HG03025 (cell line): ENCODE data around the gene NIPBL.

Experiments used
- ATAC-seq: cut with Tn5 transposase; IDR thresholded peaks from one replicate; pipeline ENCODE4 v1.9.1; 2021; ENCODE audit warnings: mild to moderate bottlenecking, moderate library complexity; ENCODE audit not compliant: unreplicated experiment, low FRiP score

NIPBL gene

DNA sequence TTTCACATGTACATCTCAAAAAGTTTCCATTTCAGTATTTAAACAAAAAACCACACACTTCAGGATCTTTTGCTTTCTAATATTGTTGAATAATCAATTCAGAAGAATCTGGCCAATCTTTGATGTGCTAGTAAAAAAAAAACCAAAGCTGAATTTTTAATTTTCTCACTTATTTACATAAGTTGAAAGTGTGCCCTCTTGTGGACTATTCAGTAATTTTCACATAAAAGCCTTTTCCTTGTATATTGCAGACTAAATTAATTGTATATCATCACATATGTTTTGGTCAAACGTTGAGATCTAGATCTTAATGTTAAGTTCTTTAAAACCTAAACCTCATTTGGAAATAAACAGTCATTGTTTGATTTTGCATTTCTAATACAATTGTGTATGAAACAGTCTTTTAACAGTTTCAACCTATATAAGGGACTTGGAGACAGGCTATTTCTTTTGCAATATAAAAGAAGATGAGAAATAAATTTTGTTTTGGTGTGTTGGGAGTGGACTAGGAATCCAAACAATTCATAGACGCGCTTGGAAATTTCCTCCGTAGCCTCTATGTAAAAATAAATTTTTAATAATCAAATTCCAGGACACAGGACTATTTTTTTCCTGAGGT lies 68.1 kb downstream of the NIPBL start:
- no peak for ATAC-seq

- ATAC-seq = no peak
Measured at GRCh38 chr5:36945687-36946086, 69.1 kb downstream of the NIPBL start.

DNA sequence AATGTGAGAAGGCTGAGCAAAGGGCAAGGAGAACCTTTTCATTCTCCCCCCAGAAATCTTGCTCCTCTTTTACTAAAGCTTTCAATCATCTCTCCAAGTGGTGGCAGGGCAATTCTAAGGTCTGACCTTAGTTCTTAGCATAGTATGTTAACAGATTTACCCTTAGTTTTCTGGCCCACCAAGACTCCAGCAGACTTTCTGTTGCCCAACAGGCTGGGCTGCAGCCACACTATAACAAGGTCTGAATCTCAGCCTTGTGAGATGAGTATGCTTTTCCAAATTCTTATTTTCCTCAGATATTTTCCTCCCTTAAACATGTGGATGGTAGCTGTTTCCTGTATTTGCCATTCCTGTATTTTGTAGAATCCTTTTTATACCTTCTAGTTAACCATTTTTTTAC lies 69.5 kb downstream of the NIPBL start:
- ATAC-seq = no peak

DNA sequence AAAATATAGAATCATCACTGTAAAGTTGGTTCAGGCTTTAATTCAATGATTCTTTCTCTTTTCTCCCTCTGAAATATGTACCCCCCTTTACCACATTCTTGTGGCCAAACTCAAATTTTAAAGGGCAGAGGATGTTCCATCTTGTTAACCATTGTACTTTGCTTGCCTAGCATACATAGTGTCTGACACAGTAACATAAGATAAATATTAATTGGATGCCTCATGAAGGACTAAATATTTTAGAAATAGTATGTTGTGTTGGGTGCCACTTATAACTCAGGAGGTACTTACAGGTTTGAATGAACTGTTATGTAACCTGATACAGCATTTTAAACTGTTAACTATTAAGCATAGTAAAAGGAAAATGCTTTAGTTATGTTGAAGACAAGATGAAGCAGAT lies 71.5 kb downstream of the NIPBL start:
- ATAC-seq = no peak

DNA sequence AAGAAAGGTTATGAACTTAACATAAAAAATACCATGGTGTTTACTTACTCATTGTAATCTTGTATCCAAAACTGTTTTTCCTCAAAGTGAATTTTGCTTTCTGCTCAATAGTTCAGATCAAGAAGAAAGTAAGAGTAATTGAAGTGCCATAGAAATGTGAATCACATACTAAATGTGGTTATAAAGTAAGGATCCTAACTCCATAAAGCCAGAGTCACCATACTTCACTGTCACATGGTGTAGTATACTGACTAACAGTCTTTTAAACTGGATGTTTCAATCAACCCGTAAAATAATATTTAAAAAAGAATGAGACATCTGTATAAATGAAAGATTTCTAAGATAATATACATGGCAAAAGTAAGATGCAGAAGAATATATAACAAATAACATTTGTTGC lies 72.1 kb downstream of the NIPBL start:
- no peak for ATAC-seq

DNA sequence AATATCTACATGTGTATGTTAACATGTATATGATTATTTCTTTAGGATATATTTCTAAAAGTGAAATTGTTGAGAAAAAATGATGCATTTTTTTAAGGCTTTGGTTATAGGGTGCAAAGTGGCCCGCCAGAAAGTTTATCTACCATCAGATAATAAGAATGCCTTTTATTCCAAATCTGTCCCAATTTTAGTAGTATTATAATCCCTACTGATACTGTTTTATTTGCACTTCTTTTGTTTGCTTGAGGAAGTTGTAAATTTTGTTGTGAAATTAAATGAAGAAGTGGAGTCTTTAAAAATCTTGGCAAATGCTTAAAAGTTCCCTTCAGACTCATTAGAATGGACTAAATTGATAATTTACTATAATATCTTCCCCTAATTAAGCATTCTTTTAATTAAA lies 73.0 kb downstream of the NIPBL start:
- ATAC-seq = no peak

- no peak for ATAC-seq
Measured at GRCh38 chr5:36950586-36951457, 74.3 kb downstream of the NIPBL start.

DNA sequence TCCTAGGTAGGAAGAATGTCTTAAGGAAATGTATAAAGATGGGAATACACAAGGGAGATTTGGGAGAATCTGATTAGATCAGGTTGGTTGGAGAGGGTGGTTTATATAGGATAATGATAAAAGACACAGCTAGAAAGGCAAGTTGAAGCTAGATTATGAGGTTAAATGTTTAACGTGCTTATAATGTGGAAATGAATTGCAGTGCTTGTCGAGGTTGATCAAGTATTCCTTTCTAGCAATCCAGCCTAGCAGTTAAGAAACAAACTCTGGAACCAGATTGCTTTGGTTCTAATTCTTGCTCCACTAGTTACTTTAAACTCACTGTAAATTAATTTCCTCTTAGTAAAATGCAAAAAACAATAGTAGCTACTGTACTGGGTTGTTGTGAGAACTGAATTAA lies 76.5 kb downstream of the NIPBL start:
- no peak for ATAC-seq

DNA sequence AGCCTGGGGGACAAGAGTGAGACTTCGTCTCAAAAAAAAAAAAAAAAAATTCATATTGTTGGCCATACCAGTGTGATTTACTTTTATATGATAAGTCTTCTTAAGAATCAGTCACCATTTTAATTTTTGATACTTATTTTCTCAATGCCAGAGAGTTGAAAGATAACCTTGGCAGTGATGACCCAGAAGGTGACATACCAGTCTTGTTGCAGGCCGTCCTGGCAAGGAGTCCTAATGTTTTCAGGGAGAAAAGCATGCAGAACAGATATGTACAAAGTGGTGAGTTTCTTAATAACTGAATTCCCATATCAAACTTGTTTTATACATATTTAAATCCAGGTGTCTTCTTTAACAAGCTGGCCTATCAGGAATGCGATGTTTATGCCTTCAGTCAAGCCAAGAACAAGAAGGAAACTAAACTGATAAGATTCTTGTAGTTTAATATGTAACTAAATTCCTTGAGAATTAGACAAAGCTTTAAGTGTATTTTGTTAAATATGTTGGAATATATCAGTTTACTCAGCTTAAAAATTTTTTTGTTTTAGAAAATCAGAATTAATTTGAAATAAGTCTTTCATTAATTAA lies 81.5 kb downstream of the NIPBL start:
- ATAC-seq = no peak

GRCh38 chr5:36958612-36959011 lies 82.0 kb downstream of the NIPBL start:
- no peak for ATAC-seq

DNA sequence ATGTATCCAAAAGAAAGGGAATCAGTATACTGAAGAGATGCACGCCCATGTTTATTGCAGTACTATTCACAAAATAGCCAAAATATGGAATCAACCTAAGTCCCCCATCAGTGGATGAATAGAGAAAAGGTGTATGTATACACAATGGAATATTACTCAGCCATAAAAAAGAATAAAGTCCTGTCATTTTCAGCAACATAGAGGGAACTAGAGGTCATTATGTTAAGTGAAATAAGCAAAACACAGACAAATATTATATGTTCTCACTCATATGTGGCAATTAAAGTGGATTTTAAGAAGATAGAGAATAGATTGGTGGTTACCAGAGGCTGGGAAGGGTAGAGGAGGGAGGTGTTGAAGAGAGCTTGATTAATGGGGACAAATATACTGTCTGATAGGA lies 88.6 kb downstream of the NIPBL start:
- no peak for ATAC-seq

DNA sequence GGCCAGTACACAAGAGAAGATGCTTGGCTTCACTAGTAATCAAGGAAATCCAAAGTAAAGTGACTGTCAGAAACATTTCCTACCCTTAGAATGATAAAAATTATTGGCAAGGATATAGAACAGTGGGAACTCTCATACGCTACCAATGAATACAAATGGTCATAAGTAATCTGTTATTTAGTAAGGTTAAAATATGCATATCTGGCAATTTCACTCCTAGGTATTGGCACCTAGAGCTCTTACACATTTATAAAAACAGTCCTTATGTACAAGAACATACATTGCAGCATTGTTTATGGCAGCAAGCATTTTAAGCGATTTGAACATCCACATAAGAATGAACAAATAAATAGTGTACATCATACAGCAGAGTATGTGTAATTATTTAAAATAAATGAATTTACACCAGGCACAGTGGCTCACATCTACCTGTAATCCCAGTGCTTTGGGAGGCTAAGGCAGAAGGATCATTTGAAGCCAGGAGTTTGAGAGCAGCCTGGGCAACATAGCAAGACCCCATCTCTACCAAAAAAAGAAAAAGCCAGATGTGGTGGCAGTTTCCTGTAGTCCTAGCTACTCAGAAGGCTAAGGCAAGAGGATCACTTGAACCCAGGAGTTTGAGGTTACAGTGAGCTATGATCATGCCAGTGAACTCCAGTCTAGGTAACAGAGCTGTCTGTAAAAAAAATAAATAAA lies 93.3 kb downstream of the NIPBL start:
- ATAC-seq = no peak

DNA sequence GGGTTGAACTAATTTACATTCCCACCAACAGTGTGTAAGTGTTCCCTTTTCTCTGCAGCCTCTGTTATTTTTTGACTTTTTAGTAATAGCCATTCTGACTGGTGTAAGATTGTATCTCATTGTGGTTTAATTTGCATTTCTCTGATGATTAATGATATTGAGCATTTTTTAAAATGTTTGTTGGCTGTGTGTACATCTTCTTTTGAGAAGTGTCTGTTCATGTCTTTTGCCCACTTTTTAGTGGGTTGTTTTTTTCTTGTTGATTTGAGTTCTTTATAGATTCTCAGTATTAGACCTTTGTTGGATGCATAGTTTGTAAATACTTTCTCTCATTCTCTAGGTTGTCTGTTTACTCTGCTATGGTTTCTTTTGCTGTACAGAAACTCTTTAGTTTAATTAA lies 101.6 kb downstream of the NIPBL start:
- ATAC-seq = no peak

DNA sequence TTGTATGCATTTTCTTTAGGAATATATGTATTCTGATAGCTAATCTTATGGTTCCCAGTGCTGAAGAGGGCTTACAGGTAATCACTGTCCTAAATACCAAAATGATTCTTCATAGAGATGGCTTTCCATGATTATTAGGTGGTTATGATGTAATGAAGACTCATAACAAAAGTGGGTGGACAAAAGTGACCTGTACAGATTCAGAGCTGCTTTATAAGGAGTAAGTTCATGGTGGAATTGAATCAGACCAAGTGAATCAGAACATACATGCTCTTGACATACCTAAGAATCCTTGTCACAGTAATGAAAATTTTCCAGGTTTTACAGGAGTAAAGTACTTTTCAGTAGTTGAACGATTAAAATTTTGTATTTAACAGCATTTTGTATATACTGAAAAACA lies 105.6 kb downstream of the NIPBL start:
- no peak for ATAC-seq

- ATAC-seq = no peak
Measured at GRCh38 chr5:36985387-36985786, 108.8 kb downstream of the NIPBL start.

- no peak for ATAC-seq
Measured at GRCh38 chr5:36988396-36988795, 111.8 kb downstream of the NIPBL start.

- ATAC-seq = no peak
Measured at GRCh38 chr5:36998578-36998977, 122.0 kb downstream of the NIPBL start.

DNA sequence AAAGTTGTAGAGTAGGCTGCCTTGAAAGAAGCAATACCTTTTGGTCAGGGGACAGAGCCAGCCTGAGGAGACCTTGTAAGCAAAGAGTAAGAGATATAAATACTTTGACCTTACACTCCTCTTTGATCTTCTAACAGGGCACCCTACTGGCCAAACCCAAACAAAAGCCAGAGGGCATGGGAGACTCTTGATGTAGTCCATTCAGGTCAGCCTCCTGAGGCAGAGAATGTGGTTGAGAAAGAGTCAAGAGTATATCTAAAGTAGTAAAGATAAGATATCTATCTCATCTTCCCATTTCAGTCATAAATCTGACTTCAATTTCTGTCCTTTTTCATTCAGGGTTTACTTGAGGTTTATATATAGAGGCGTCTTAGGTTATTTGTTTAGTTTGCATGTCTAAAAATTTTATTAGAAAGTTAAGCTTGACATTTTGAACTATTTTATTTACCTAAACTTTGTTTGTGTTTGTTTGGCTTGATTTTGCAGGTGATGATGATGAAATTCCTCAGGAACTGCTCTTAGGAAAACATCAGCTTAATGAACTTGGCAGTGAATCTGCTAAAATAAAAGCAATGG lies 125.7 kb downstream of the NIPBL start:
- ATAC-seq = no peak

DNA sequence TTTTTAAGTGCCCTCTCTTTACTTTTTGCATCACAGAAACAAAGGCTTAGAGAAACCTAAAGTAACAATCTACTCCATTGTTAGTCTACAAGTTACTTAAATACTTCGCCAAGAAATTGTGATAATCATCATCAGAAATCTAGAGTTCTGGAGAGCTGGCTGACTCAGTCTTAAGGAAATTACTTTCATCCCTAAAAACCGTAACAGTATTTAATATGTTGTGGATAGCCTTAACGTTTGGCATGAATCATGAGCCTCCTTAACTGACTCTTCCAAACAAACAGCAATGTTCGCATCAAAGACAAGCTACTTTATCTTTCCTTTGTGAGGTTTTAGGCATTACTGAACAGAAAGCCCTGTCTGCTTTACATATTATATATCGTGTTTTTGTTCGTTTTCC lies 128.7 kb downstream of the NIPBL start:
- no peak for ATAC-seq

- no peak for ATAC-seq
Measured at GRCh38 chr5:37005946-37006540, 129.5 kb downstream of the NIPBL start.
